Neutrophil (primary cell): ENCODE measurements around the gene P2RY4.

Source experiments
- H3K27ac ChIP-seq: fragments of 200-600 bp; sonication (generic); 2 replicates; pipeline ENCODE4 v1.5.1; 2016; ENCODE audit warnings: mild to moderate bottlenecking, moderate library complexity
- H3K27me3 ChIP-seq: fragments of 200-600 bp; sonication (generic); 2 replicates; pipeline ENCODE4 v1.6.0; 2016; ENCODE audit warnings: mild to moderate bottlenecking
- H3K36me3 ChIP-seq: fragments of 200-600 bp; sonication (generic); 2 replicates; pipeline ENCODE4 v1.5.1; 2017
- H3K4me1 ChIP-seq, 2 experiments: fragments of 200-600 bp in 1 of 2; sonication (generic) in 1 of 2; 1 replicate in 1 of 2; 2 replicates in 1 of 2; pipeline versions ENCODE4 v1.5.1 to v1.6.1; 2013 to 2016; ENCODE audit warnings: low read depth in 1 of 2, low read length in 1 of 2, mild to moderate bottlenecking in 1 of 2, moderate library complexity in 1 of 2; ENCODE audit not compliant: control insufficient read depth in 1 of 2, insufficient read depth in 1 of 2
- H3K4me3 ChIP-seq, 2 experiments: fragments of 200-600 bp in 1 of 2; sonication (generic) in 1 of 2; 1 replicate in 1 of 2; 2 replicates in 1 of 2; pipeline ENCODE4 v1.5.1; 2013 to 2016; ENCODE audit warnings: low read depth in 1 of 2, low read length in 1 of 2, mild to moderate bottlenecking in 1 of 2, moderate library complexity in 1 of 2
- H3K9me3 ChIP-seq: fragments of 200-600 bp; sonication (generic); 2 replicates; pipeline ENCODE4 v1.5.1; 2016
- TF ChIP-seq, protein P1 (sequence below): fragments of 200-600 bp; sonication (generic); IDR thresholded peaks from 2 replicates; pipeline ENCODE4 v1.5.1; 2016; ENCODE audit warnings: antibody characterized with exemption

The P2RY4 gene

DNA sequence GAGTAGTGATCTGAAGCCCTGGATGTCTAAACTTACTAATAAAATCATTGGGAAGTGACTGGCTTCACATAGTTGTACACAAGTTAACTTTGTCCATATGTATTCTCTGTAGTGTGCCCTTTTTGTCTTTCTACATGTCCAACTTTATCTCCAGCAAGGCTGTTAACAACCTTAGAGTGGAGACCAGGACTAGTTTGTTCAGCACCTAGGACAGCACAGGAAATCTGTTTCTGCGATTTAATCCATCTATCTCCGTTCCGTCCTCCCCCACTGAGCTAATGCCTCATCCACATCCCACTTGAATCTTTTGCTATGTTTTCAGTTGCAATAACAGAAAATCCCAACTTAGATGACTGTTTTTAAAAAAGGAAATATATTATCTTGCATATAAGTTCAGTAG, 4.8 kb upstream of the P2RY4 start:
- Histone ChIP-seq H3K4me3 (no peak overlapping the region), H3K27me3 (no peaks in the 10 kb centered on the region), H3K9me3 (no peaks in the 10 kb centered on the region), H3K36me3 (no peaks in the 10 kb centered on the region), H3K27ac (no peak overlapping the region), H3K4me1 (no peaks in the 10 kb centered on the region)
- TF ChIP-seq, protein P1, sequence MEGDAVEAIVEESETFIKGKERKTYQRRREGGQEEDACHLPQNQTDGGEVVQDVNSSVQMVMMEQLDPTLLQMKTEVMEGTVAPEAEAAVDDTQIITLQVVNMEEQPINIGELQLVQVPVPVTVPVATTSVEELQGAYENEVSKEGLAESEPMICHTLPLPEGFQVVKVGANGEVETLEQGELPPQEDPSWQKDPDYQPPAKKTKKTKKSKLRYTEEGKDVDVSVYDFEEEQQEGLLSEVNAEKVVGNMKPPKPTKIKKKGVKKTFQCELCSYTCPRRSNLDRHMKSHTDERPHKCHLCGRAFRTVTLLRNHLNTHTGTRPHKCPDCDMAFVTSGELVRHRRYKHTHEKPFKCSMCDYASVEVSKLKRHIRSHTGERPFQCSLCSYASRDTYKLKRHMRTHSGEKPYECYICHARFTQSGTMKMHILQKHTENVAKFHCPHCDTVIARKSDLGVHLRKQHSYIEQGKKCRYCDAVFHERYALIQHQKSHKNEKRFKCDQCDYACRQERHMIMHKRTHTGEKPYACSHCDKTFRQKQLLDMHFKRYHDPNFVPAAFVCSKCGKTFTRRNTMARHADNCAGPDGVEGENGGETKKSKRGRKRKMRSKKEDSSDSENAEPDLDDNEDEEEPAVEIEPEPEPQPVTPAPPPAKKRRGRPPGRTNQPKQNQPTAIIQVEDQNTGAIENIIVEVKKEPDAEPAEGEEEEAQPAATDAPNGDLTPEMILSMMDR = no peak

DNA sequence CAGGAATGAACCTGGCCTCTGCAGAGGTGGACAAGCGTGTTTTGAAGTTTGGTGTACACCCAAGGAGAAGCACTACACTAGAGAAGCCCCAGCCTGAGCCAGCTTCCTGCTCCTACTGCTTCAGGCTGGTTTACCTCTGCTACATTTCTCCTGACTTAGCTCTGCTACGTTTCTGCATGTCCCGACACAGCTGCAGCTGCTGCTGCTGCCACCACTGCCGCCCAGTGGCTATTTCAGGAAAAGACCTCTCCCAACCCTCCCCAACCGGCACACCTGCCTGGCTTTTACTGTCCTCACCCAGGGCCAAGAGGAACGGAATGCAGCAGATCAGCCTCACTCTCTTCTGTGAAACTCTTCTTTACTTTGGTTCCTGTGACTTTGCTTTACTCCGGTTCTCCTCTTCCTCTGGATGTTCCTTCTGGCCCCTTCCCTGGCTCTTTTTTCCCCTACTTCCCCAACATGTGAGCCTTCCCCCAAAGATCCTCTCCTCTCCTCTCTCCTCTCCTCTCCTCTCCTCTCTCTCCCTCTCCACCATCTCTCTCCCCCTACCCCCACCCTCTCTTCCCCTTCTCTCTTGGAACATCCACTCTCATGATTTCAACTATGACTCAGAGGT, 3.1 kb upstream of the P2RY4 start:
- TF ChIP-seq, protein P1 = no peak
- Histone ChIP-seq H3K4me1 (no peaks in the 10 kb centered on the region), H3K36me3 (no peaks in the 10 kb centered on the region), H3K27me3 (no peaks in the 10 kb centered on the region), H3K9me3 (no peaks in the 10 kb centered on the region), H3K4me3 (no peak overlapping the region), H3K27ac (no peak overlapping the region)

DNA sequence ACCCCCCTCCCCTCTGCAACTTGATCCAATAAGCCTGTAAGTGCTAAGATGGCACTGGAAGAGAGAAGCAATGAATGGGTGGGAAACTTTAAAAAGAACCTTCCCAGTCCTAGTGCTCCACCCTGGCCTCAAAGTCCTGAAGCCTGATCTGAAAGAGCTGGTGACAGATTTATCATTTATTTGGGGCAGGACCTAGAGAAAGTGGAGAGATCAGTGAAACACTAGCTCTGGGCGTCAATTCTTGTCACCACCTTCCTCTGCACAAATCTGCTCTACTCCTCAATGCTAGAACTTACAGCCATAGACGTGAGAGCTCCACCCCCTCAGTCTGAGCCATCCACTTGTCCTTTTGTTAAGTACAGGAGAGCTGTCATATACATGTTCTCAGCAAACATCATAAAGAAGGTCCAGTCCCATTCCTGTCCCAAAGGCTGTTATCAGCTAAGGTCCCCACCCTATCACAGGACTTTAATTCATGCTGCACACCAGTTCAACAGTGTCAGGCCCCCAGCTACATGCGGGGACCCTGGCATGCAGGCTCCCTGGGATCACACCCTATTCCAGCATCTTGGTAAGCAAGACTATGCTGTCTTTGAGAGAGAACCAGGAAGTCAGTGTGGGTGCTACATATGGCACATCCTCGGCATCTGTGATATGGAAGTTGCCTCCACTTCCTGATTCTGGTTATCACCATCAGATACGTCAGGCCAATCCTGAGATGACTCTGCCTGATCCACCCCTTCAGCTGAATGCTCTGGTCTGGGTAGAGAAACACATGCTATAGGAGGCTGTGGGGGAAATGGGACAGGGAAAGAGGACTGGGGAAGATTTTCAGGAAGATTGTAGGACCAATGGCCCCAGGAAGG, 2.3 kb downstream of the P2RY4 start:
- H3K27ac ChIP-seq = no peak overlapping the region
- H3K4me3 ChIP-seq = no peak overlapping the region
- no peaks in the 10 kb centered on the region for H3K27me3 ChIP-seq
- no peaks in the 10 kb centered on the region for H3K4me1 ChIP-seq
- TF ChIP-seq, protein P1 = no peak
- H3K9me3 ChIP-seq = no peaks in the 10 kb centered on the region
- no peaks in the 10 kb centered on the region for H3K36me3 ChIP-seq

DNA sequence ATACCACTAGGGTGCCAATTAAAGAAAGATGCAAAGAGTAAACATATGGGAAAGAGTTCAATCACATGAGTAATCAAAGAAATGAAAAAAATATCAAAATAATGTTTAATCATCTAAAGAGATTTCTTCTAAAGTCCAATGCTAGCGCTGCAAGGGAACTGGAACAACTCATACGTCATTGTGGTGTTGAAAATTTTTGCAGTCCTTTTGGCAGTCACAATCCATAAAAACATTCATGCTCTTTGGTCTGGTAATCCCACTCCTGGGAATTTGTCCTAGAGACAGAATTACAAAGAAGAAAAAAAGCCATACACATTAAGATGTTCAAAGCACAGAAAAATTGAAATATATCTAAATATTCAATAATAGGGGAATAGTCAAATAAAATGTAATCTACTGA, 4.6 kb downstream of the P2RY4 start:
- Histone ChIP-seq H3K4me1 (no peaks in the 10 kb centered on the region), H3K27me3 (no peaks in the 10 kb centered on the region), H3K27ac (no peak overlapping the region), H3K36me3 (no peaks in the 10 kb centered on the region), H3K9me3 (no peaks in the 10 kb centered on the region), H3K4me3 (no peak overlapping the region)
- TF ChIP-seq, protein P1 = no peak

DNA sequence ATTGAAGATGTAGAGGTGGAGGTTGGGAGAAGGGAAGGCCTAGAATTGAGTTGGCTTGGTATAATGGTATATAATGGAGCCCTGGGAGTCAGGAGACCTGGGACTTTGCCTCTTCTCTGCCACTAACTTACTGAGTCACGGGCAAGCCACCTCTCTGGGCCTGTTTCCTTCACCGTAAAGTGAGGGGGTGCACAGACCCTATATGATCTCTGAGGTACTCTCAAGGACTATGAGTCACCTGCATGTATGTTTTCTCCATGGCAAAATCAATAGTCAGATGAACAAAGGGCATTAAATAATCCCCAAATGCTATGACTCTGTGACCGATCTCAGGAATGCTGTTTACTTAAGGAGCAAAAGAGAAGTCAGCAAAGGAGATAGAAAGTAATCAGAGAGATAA, 5.1 kb downstream of the P2RY4 start:
- Histone ChIP-seq H3K4me1 (no peaks in the 10 kb centered on the region), H3K36me3 (no peaks in the 10 kb centered on the region), H3K4me3 (no peak overlapping the region), H3K9me3 (no peaks in the 10 kb centered on the region), H3K27me3 (no peaks in the 10 kb centered on the region), H3K27ac (no peak overlapping the region)
- TF ChIP-seq, protein P1 = no peak
